A549 treated with DMSO at 1 μM for 4 hours (cell line): Measurements from ENCODE around the gene MYL4. TPM values are rescaled to one million over a fixed set of nuclear protein-coding genes. Genes with fewer than 3 reads are reported as not detected.

Source experiments
- total RNA-seq: library from RNA; stranded (reverse); fragments of 200-300 nt; extraction: Qiagen RNA extraction; gene quantifications from 5 replicates; pipeline ENCODE4 v1.2.3, GENCODE V29; 2022; ENCODE audit warnings: low read depth

Gene MYL4
- total RNA-seq: 0.16 to 0.32 TPM (median 0.18 TPM) in 4 of 5 replicates, not detected in the other

GRCh38 chr17:47208744-47209488 is at the start of gene MYL4:
Gene MYL4, plus strand, starts transcription at chr17:47209348. Its CDS starts 75 bp downstream, at chr17:47209423.

GRCh38 chr17:47188876-47189731 is 20.0 kb upstream of the MYL4 start, which contains the start of gene CDC27:
Gene CDC27, minus strand, starts transcription at chr17:47189295. Its CDS starts 123 bp downstream, at chr17:47189172.

GRCh38 chr17:47253541-47254402 is 44.6 kb downstream of the MYL4 start, which contains the start of gene ITGB3:
Gene ITGB3, plus strand, starts transcription at chr17:47253827. Its CDS starts 35 bp downstream, at chr17:47253862.

Other genes starting within 250 kb of the MYL4 start
- 0.33 to 0.69 TPM (median 0.57 TPM) in 5 replicates for gene RPRML, start 230.1 kb upstream of the MYL4 start, total RNA-seq
- gene CDC27, start 20.1 kb upstream of the MYL4 start, total RNA-seq: 74.7 to 97.5 TPM (median 89.5 TPM) in 5 replicates
- gene ITGB3, start 44.5 kb downstream of the MYL4 start, total RNA-seq: 2.7 to 5.4 TPM (median 5.3 TPM) in 5 replicates
- gene EFCAB13, start 114.6 kb downstream of the MYL4 start, total RNA-seq: 1.5 to 3.9 TPM (median 2.3 TPM) in 5 replicates